SK-N-SH (cell line): ENCODE data around the gene WDR93. TPM values are rescaled to one million over a fixed set of nuclear protein-coding genes. Genes with fewer than 3 reads are reported as not detected.
A peak's percentile ranks its signal among the peaks of the same experiment; 100 is the strongest.

Experiments
- CTCF ChIA-PET: fragments of 300-600, 350-600 bp; formaldehyde crosslinking; extraction: SDS; loops from one replicate; lab custom pipeline; 2021; lab: Yijun Ruan, JAX
- POLR2A ChIA-PET: fragments of 350-600 bp; sonication (Branson Sonifier 250); formaldehyde crosslinking; extraction: SDS; loops from one replicate; lab custom pipeline; 2020; ENCODE audit warnings: antibody characterized with exemption, inconsistent platforms; lab: Yijun Ruan, JAX
- DNase-seq: peaks from one replicate; pipeline ENCODE4 v3.0.0; 2012
- H2AFZ ChIP-seq: fragments of 200-600 bp; sonication (generic); 2 replicates; pipeline ENCODE4 v1.8.1; 2016; ENCODE audit warnings: antibody characterized with exemption, mild to moderate bottlenecking, low read depth
- H3F3A ChIP-seq: fragments of 200-600 bp; sonication (generic); replicated peaks from 2 replicates; pipeline ENCODE3; 2016; ENCODE audit warnings: antibody characterized with exemption, mild to moderate bottlenecking; ENCODE audit not compliant: insufficient read depth
- H3K27ac ChIP-seq, 2 experiments: fragments of 200-500 bp in 1 of 2; fragments of 200-600 bp in 1 of 2; sonication (Bioruptor generic) in 1 of 2; sonication (generic), shearing (Covaris generic) in 1 of 2; 2 replicates each; pipeline versions ENCODE4 v1.5.1 to v1.6.1; 2014 to 2016; ENCODE audit warnings: low read depth in 2 of 2, inconsistent platforms in 1 of 2, low read length in 1 of 2, mild to moderate bottlenecking in 1 of 2, mixed read lengths in 1 of 2
- H3K27me3 ChIP-seq: fragments of 200-600 bp; sonication (generic), shearing (Covaris generic); 2 replicates; pipeline ENCODE4 v1.6.1; 2016; ENCODE audit warnings: mixed run types; ENCODE audit not compliant: insufficient read depth
- H3K36me3 ChIP-seq, 2 experiments: fragments of 200-500 bp in 1 of 2; fragments of 200-600 bp in 1 of 2; sonication (Bioruptor generic) in 1 of 2; sonication (generic) in 1 of 2; replicated peaks in 1 of 2; 2 replicates each; pipeline versions ENCODE3 to v1.5.1; 2014 to 2016; ENCODE audit warnings: low read length in 1 of 2, mild to moderate bottlenecking in 1 of 2; ENCODE audit not compliant: insufficient read depth in 2 of 2, control insufficient read depth in 1 of 2
- H3K4me1 ChIP-seq, 2 experiments: fragments of 200-500 bp in 1 of 2; fragments of 200-600 bp in 1 of 2; sonication (Bioruptor generic) in 1 of 2; sonication (generic), shearing (Covaris generic) in 1 of 2; 2 replicates each; pipeline versions ENCODE4 v1.5.1 to v1.6.1; 2014 to 2016; ENCODE audit warnings: low read depth in 1 of 2, low read length in 1 of 2, mixed run types in 1 of 2; ENCODE audit not compliant: insufficient read depth in 2 of 2, control insufficient read depth in 1 of 2
- H3K4me2 ChIP-seq: fragments of 200-600 bp; sonication (generic), shearing (Covaris generic); 2 replicates; pipeline ENCODE4 v1.6.1; 2017; ENCODE audit warnings: mixed run types
- H3K4me3 ChIP-seq, 2 experiments: fragments of 200-500 bp in 1 of 2; fragments of 200-600 bp in 1 of 2; sonication (Bioruptor generic) in 1 of 2; sonication (generic), shearing (Covaris generic) in 1 of 2; 2 replicates each; pipeline versions ENCODE4 v1.5.1 to v1.8.1; 2014 to 2016; ENCODE audit warnings: low read depth in 2 of 2, inconsistent platforms in 1 of 2, low read length in 1 of 2, mild to moderate bottlenecking in 1 of 2, mixed read lengths in 1 of 2, moderate library complexity in 1 of 2
- H3K79me2 ChIP-seq: fragments of 200-600 bp; sonication (generic); 2 replicates; pipeline ENCODE4 v1.8.1; 2017; ENCODE audit warnings: mild to moderate bottlenecking; ENCODE audit not compliant: insufficient read depth
- H3K9ac ChIP-seq: fragments of 200-600 bp; sonication (generic); 2 replicates; pipeline ENCODE4 v1.6.1; 2017; ENCODE audit warnings: mixed run types
- H3K9me2 ChIP-seq: fragments of 200-600 bp; sonication (generic); 2 replicates; pipeline ENCODE4 v1.6.1; 2017; ENCODE audit warnings: mixed run types
- H3K9me3 ChIP-seq: fragments of 200-600 bp; sonication (generic); 2 replicates; pipeline ENCODE4 v1.6.1; 2017; ENCODE audit warnings: mixed run types, mild to moderate bottlenecking, moderate library complexity
- H4K20me1 ChIP-seq: fragments of 200-600 bp; sonication (generic); 2 replicates; pipeline ENCODE4 v1.6.1; 2017; ENCODE audit warnings: mild to moderate bottlenecking, mixed run types; ENCODE audit not compliant: insufficient read depth
- CHD2 ChIP-seq: fragments of 150-350 bp; IDR thresholded peaks from 2 replicates; pipeline ENCODE4 v1.6.1; 2018; ENCODE audit warnings: low read length; ENCODE audit not compliant: partially characterized antibody
- CTCF ChIP-seq: fragments of 200-600 bp; sonication (generic); IDR thresholded peaks from 2 replicates; pipeline ENCODE4 v1.6.1; 2017; ENCODE audit warnings: antibody characterized with exemption, mild to moderate bottlenecking, moderate library complexity
- ELF1 ChIP-seq: IDR thresholded peaks from 2 replicates; pipeline ENCODE4 v1.4.0; 2012
- EP300 ChIP-seq, 2 experiments: IDR thresholded peaks; 2 replicates each; pipeline versions ENCODE4 v1.4.0 to v1.6.1; 2012; ENCODE audit warnings: borderline replicate concordance in 1 of 2, low read depth in 1 of 2, low read length in 1 of 2
- EZH2phosphoT487 ChIP-seq: fragments of 200-600 bp; sonication (generic); IDR thresholded peaks from 2 replicates; pipeline ENCODE4 v1.6.1; 2017; ENCODE audit warnings: low read depth, mixed run types, mild to moderate bottlenecking, antibody characterized with exemption, moderate library complexity, borderline replicate concordance
- FOSL2 ChIP-seq: IDR thresholded peaks from 2 replicates; pipeline ENCODE4 v1.4.0; 2012; ENCODE audit warnings: low read depth, mild to moderate bottlenecking, moderate library complexity, borderline replicate concordance
- MEF2A ChIP-seq: IDR thresholded peaks from 2 replicates; pipeline ENCODE4 v1.4.0; 2012; ENCODE audit warnings: low read depth, borderline replicate concordance
- MXI1 ChIP-seq: IDR thresholded peaks from 2 replicates; pipeline ENCODE4 v1.6.1; 2012; ENCODE audit warnings: mild to moderate bottlenecking, low read depth, low read length, improper control_type of control experiment
- NRF1 ChIP-seq: IDR thresholded peaks from 2 replicates; pipeline ENCODE4 v1.6.1; 2012; ENCODE audit warnings: low read depth, mild to moderate bottlenecking, low read length
- POLR2AphosphoS5 ChIP-seq: IDR thresholded peaks from 2 replicates; pipeline ENCODE4 v1.6.1; 2012; ENCODE audit warnings: low read depth, low read length
- REST ChIP-seq: IDR thresholded peaks from 2 replicates; pipeline ENCODE4 v1.6.1; 2012; ENCODE audit warnings: mild to moderate bottlenecking, low read depth, low read length, moderate library complexity
- SMC3 ChIP-seq: IDR thresholded peaks from 2 replicates; pipeline ENCODE4 v1.6.1; 2012; ENCODE audit warnings: low read depth, low read length, improper control_type of control experiment
- USF1 ChIP-seq: IDR thresholded peaks from 2 replicates; pipeline ENCODE4 v1.4.0; 2012; ENCODE audit warnings: low read depth, borderline replicate concordance
- WGBS: methylation state at CpG from one replicate; pipeline ENCODE4 v1.1.6; 2017; ENCODE audit warnings: low lambda C conversion rate; 5-methylcytosine and 5-hydroxymethylcytosine counted together
- polyA plus RNA-seq, 3 experiments: library from polyadenylated mRNA; depleted of rRNA; stranded (reverse); fragments of >200 nt; gene quantifications; 2 replicates each; pipeline ENCODE4 v1.2.3, GENCODE V29; 2012
- TF ChIP-seq, protein P1 (sequence below): fragments of 150-350 bp; IDR thresholded peaks from 2 replicates; pipeline ENCODE4 v1.6.1; 2017; ENCODE audit warnings: antibody characterized with exemption, low read length, low read depth, borderline replicate concordance
- TF ChIP-seq, protein P2 (sequence below): IDR thresholded peaks from 2 replicates; pipeline ENCODE4 v1.4.0; 2012; ENCODE audit warnings: low read depth

Gene WDR93
- polyA plus RNA-seq, 1 of the 3 experiments (the other 2 are of a cell fraction), result 0.35 TPM

- H3F3A ChIP-seq, result no peaks in the 10 kb centered on the region
- H3K4me3 ChIP-seq, result no peak overlapping the region; a peak in 1 of 4 replicates
- H2AFZ ChIP-seq, result no peak overlapping the region
- DNase-seq, result peak; percentile 21
- ChIA-PET CTCF (interaction anchor here (0.6 to 4.4 kb wide), 26 partner anchors 8 to 474 kb away, joined by 3 to 36 read pairs (median 6); partner anchors contain the start of genes KIF7 and PLIN1), POLR2A (no interaction called here)
- no peak overlapping the region for H3K4me2 ChIP-seq
- WGBS, result 86% methylated on average over 8 of the region's 22 CpGs
- H3K9me3 ChIP-seq, result no peaks in the 10 kb centered on the region
- H3K27me3 ChIP-seq, result no peaks in the 10 kb centered on the region
- no peak overlapping the region for H3K9ac ChIP-seq
- no peaks in the 10 kb centered on the region for H3K9me2 ChIP-seq
- H4K20me1 ChIP-seq, result no peaks in the 10 kb centered on the region
- TF ChIP-seq POLR2AphosphoS5 (no peak), EZH2phosphoT487 (no peak), EP300 (IDR thresholded peaks at IDR 0.05; ENCODE audit: borderline replicate concordance in 1 of 2, low read depth in 1 of 2, low read length in 1 of 2) (no peak), ELF1 (no peak), USF1 (no peak), MEF2A (no peak), CHD2 (no peak), FOSL2 (no peak), SMC3 (no peak), CTCF (no peak), MXI1 (no peak), NRF1 (no peak), REST (no peak)
- TF ChIP-seq, protein P1, sequence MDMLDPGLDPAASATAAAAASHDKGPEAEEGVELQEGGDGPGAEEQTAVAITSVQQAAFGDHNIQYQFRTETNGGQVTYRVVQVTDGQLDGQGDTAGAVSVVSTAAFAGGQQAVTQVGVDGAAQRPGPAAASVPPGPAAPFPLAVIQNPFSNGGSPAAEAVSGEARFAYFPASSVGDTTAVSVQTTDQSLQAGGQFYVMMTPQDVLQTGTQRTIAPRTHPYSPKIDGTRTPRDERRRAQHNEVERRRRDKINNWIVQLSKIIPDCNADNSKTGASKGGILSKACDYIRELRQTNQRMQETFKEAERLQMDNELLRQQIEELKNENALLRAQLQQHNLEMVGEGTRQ, result no peak
- TF ChIP-seq, protein P2, sequence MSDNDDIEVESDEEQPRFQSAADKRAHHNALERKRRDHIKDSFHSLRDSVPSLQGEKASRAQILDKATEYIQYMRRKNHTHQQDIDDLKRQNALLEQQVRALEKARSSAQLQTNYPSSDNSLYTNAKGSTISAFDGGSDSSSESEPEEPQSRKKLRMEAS, result no peak
- H3K79me2 ChIP-seq, result peaks cover 9% of the 10 kb centered on the region; the same call in 1 of the 2 replicates
- H3K36me3 ChIP-seq, result peaks cover 10 to 18% of the 10 kb centered on the region in 2 experiments
- no peak overlapping the region for H3K27ac ChIP-seq
- H3K4me1 ChIP-seq, result peaks cover 0 to 2% of the 10 kb centered on the region in 2 experiments; a peak in 1 of 4 replicates
Observed at GRCh38 chr15:89646416-89647141, 44.0 kb upstream of the WDR93 start.
